Measurements from ENCODE around the gene IL12RB2.
"Not testable (repeated sequence)": the region's sequence is repeated elsewhere in the genome, so short reads cannot be mapped to it uniquely, and the experiment has no call there.

Gene IL12RB2

DNA sequence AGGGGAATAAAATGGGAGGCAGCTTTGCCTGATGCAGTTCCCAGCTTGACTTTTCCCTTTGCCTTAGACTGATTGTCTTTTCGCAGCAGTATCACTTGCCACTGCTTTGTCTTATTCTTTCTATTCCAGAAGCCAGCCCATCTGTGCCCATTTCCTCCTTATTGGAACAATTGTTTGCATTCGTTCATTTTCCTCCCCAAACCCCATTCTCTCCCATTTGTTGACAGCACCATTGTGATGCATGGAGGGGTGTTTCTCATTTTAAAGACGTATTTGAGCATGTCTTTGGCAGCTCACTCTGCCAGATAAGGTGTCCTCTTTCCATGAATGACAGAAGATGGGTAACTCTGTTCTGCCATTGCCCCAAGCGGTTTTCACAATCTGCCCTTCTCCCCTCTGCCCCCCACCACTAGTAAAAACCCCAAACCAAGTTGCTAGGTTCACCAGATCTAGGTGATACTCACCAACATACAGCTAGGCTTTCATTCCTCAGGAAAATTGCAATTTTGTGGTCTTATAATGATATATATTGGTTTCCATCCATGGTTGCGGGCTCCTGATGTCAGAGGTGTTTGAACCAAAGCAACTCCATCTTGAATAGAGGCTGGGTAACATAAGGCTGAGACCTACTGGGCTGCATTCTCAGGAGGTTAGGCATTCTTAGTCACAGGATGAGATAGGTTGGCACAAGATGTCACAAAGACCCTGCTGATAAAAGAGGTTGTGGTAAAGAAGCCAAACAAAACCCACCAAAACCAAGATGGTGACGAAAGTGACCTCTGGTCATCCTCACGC lies 91.7 kb downstream of the IL12RB2 start:
- H3K4me1 Mint-ChIP-seq: no peaks in the 10 kb centered on the region
- H3K4me3 Mint-ChIP-seq: no peak overlapping the region
- DNase-seq (ENCODE audit: low spot score in 2 of 2) (no peak), ATAC-seq (replicated peaks; ENCODE audit: extremely low read depth, poor library complexity, severe bottlenecking) (no peak)
- H3K36me3 Mint-ChIP-seq (ENCODE audit: insufficient read depth): no peaks in the 10 kb centered on the region
- no peak overlapping the region for H3K27ac Mint-ChIP-seq (ENCODE audit: low read depth)
- H3K9me3 Mint-ChIP-seq: no peaks in the 10 kb centered on the region
- H3K27me3 Mint-ChIP-seq: no peaks in the 10 kb centered on the region

DNA sequence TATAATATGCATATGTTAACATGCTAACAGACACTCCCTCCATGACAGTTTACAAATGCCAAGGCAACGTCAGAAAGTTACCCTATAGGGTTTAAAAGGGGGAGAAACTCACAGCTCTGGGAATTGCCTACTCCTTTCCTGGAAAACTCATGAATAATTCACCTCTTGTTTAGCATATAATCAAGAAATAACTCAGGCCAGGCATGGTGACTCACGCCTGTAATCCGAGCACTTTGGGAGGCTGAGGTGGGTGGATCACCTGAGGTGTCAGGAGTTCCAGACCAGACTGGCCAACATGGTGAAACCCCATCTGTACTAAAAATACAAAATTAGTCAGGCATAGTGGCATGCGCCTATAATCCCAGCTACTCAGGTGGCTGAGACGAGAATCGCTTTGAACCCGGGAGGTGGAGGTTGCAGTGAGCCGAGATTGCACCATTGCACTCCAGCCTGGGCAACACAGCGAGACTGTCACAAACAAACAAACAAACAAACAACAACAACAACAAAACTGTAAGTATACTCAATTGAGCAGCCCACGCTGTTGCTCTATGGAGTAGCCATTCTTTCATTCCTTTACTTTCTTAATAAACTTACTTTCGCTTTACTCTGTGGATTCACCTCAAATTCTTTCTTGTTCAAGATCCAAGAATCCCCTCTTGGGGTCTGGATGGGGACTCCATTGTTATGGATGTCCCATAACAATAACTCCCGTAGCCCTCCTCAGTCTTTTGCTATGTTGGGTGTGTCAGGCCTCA lies 92.5 kb downstream of the IL12RB2 start:
- H3K27ac Mint-ChIP-seq (ENCODE audit: low read depth); H3K4me3 Mint-ChIP-seq; H3K4me1 Mint-ChIP-seq; H3K27me3 Mint-ChIP-seq; H3K9me3 Mint-ChIP-seq; DNase-seq (ENCODE audit: low spot score in 2 of 2); ATAC-seq (replicated peaks; ENCODE audit: extremely low read depth, poor library complexity, severe bottlenecking); H3K36me3 Mint-ChIP-seq (ENCODE audit: insufficient read depth): not testable (repeated sequence)

DNA sequence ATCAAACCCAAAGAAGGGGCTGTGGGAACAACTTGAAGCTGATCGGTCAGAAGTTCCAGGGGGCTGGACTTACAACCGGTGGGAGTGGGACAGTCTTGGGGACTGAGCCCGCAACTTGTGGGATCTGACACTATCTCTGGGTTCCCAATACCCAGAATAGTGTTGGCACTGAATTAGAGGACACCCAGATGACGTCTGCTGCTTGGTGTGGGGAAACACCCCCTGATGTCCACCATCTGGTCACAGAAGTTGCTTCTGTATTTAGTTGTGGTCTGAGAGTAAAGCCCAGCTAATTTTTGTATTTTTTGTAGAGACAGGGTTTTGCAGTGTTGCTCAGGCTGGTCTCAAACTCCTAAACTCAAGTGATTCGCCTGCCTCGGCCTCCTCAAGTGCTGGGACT lies 93.8 kb downstream of the IL12RB2 start:
- no peak overlapping the region for H3K27ac Mint-ChIP-seq (ENCODE audit: low read depth)
- H3K4me3 Mint-ChIP-seq: no peak overlapping the region
- H3K9me3 Mint-ChIP-seq: no peaks in the 10 kb centered on the region
- no peaks in the 10 kb centered on the region for H3K36me3 Mint-ChIP-seq (ENCODE audit: insufficient read depth)
- ATAC-seq (replicated peaks; ENCODE audit: extremely low read depth, poor library complexity, severe bottlenecking) (no peak), DNase-seq (ENCODE audit: low spot score in 2 of 2) (no peak)
- H3K4me1 Mint-ChIP-seq: no peaks in the 10 kb centered on the region
- H3K27me3 Mint-ChIP-seq: no peaks in the 10 kb centered on the region

DNA sequence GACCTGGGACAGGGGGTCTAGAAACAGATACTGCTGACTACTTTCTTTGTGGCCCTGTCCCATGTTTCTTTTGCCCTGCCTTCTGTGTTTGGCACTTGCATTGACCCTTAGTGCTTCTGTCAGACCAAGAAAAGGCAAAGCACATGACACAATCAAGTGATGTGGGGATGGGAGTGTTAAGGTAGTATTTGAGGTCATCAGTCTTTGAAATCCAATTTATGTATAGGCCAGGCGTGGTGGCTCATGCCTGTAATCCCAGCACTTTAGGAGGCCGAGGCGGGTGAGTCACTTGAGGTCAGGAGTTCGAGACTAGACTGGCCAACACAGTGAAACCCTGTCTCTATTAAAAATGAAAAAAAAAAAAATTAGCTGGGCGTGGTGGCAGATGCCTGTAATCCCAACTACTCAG lies 96.5 kb downstream of the IL12RB2 start:
- DNase-seq (ENCODE audit: low spot score in 2 of 2) (no peak), ATAC-seq (replicated peaks; ENCODE audit: extremely low read depth, poor library complexity, severe bottlenecking) (no peak)
- Mint-ChIP-seq H3K27me3 (no peaks in the 10 kb centered on the region), H3K4me3 (no peak overlapping the region), H3K4me1 (no peaks in the 10 kb centered on the region), H3K9me3 (no peaks in the 10 kb centered on the region), H3K36me3 (ENCODE audit: insufficient read depth) (peaks cover 1% of the 10 kb centered on the region), H3K27ac (ENCODE audit: low read depth) (no peak overlapping the region)

DNA sequence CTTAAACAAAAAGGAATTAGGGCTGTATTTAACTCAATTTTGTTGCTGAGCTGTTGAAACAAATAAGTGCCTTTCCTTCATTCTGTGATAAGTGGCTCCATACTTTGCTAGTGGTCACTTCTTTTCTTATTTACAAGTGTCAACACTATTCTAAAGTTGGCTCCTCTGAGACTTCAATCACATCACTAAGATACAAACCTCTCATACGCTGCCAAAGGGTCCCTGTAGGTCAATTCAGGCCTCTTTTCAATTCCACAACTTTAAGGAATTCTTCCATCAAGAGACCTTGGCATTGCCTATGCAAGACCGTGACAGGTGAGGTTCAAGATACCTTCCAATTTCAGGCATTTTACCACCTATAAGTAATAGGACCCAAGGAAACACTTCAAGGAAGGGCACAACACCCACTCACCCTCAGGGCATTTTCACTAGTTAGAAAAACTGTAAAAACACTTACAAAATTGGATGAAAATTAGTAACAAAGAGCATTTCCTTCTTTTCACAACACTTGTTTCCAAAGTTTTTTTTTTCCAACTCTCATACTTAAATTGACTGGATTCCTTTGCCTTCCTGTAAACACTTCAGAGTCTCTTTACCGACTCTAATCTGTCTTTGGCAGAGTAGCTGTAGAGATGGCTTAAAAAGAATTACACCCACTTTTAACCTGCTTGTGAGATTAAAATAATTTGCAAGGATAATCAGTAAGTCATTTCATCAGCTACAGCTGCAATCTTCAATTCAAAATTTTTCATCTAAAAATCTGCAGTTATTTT lies 98.0 kb downstream of the IL12RB2 start:
- ATAC-seq (replicated peaks; ENCODE audit: extremely low read depth, poor library complexity, severe bottlenecking): no peak
- H3K27me3 Mint-ChIP-seq: no peaks in the 10 kb centered on the region
- no peaks in the 10 kb centered on the region for H3K9me3 Mint-ChIP-seq
- H3K36me3 Mint-ChIP-seq (ENCODE audit: insufficient read depth): peaks cover 9% of the 10 kb centered on the region
- H3K4me1 Mint-ChIP-seq: peaks cover 6% of the 10 kb centered on the region
- no peak for DNase-seq (ENCODE audit: low spot score in 2 of 2)
- H3K27ac Mint-ChIP-seq (ENCODE audit: low read depth): peak overlapping the region; percentile 13
- no peak overlapping the region for H3K4me3 Mint-ChIP-seq

GRCh38 chr1:67407498-67407897 lies 99.8 kb downstream of the IL12RB2 start:
- no peaks in the 10 kb centered on the region for H3K9me3 Mint-ChIP-seq
- peaks cover 21% of the 10 kb centered on the region for H3K36me3 Mint-ChIP-seq (ENCODE audit: insufficient read depth)
- H3K27me3 Mint-ChIP-seq: no peaks in the 10 kb centered on the region
- H3K4me3 Mint-ChIP-seq: no peak overlapping the region
- peaks cover 6% of the 10 kb centered on the region for H3K4me1 Mint-ChIP-seq
- DNase-seq (ENCODE audit: low spot score in 2 of 2) (no peak), ATAC-seq (replicated peaks; ENCODE audit: extremely low read depth, poor library complexity, severe bottlenecking) (no peak)
- H3K27ac Mint-ChIP-seq (ENCODE audit: low read depth): no peak overlapping the region

GRCh38 chr1:67408148-67408547 lies 100.5 kb downstream of the IL12RB2 start:
- Mint-ChIP-seq H3K4me3 (no peak overlapping the region), H3K27ac (ENCODE audit: low read depth) (peak overlapping the region; percentile 19), H3K36me3 (ENCODE audit: insufficient read depth) (peaks cover 25% of the 10 kb centered on the region), H3K9me3 (no peaks in the 10 kb centered on the region), H3K4me1 (peaks cover 6% of the 10 kb centered on the region), H3K27me3 (no peaks in the 10 kb centered on the region)
- no peak for DNase-seq (ENCODE audit: low spot score in 2 of 2)
- no peak for ATAC-seq (replicated peaks; ENCODE audit: extremely low read depth, poor library complexity, severe bottlenecking)

DNA sequence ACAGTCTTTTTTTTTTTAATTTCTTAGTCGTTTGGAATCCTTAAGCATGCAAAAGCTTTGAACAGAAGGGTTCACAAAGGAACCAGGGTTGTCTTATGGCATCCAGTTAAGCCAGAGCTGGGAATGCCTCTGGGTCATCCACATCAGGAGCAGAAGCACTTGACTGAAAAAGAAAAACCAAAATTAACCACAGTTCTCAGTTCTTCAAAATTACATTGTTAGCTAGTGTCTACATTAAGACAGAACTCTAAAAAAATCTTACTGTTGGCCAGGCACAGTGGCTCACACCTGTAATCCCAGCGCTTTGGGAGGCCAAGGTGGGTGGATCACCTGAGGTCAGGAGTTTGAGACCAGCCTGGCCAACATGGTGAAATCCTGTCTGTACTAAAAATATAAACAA lies 105.4 kb downstream of the IL12RB2 start:
- H3K4me1 Mint-ChIP-seq: peaks cover 24% of the 10 kb centered on the region
- not testable (repeated sequence) for DNase-seq (ENCODE audit: low spot score in 2 of 2); H3K4me3 Mint-ChIP-seq; ATAC-seq (replicated peaks; ENCODE audit: extremely low read depth, poor library complexity, severe bottlenecking); H3K27me3 Mint-ChIP-seq; H3K9me3 Mint-ChIP-seq; H3K27ac Mint-ChIP-seq (ENCODE audit: low read depth)
- peaks cover 70% of the 10 kb centered on the region for H3K36me3 Mint-ChIP-seq (ENCODE audit: insufficient read depth)

- Mint-ChIP-seq H3K36me3 (ENCODE audit: insufficient read depth) (peaks cover 80% of the 10 kb centered on the region), H3K27ac (ENCODE audit: low read depth) (no peak overlapping the region), H3K27me3 (no peaks in the 10 kb centered on the region), H3K4me1 (peaks cover 33% of the 10 kb centered on the region), H3K4me3 (no peak overlapping the region), H3K9me3 (no peaks in the 10 kb centered on the region)
- no peak for ATAC-seq (replicated peaks; ENCODE audit: extremely low read depth, poor library complexity, severe bottlenecking)
- no peak for DNase-seq (ENCODE audit: low spot score in 2 of 2)
Observed at GRCh38 chr1:67414574-67414973, 106.9 kb downstream of the IL12RB2 start.

DNA sequence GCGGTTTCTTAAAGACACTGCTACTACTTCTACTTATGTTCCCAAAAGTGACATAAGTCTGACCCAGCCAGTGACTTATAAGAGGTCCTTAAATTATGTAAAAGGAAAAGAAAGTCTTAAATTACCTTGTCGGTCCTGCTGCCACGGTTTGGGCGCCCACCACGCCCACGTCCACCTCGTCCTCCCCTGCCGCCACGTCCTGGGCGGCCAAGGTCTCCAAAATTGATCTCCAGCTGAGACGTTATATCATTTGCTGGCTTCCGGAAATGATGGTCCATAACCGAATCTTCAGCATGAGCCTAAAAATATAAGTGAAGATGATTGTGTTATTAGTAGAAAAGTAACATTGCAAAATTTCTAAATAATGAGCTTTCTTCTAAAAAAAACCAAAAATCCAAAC lies 107.4 kb downstream of the IL12RB2 start:
- peaks cover 81% of the 10 kb centered on the region for H3K36me3 Mint-ChIP-seq (ENCODE audit: insufficient read depth)
- no peaks in the 10 kb centered on the region for H3K9me3 Mint-ChIP-seq
- H3K4me3 Mint-ChIP-seq: no peak overlapping the region
- H3K4me1 Mint-ChIP-seq: peaks cover 36% of the 10 kb centered on the region
- H3K27me3 Mint-ChIP-seq: no peaks in the 10 kb centered on the region
- DNase-seq (ENCODE audit: low spot score in 2 of 2) (no peak), ATAC-seq (replicated peaks; ENCODE audit: extremely low read depth, poor library complexity, severe bottlenecking) (no peak)
- H3K27ac Mint-ChIP-seq (ENCODE audit: low read depth): no peak overlapping the region

DNA sequence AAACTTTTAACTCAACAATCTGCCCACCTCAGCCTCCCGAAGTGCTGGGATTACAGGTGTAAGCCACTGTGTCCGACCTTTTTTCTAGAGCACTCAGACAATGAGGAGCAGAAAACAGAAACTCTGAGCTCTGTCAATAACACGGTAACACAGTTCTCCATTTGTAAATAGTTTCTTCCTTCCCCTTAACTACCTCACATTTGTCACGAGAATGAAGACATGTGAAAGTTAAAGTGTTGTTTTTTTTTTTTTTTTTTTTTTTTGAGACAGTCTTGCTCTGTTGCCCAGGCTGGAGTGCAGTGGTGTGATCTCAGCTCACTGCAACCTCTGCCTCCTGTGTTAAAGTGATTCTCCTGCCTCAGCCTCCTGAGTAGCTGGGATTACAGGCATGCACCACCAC lies 110.1 kb downstream of the IL12RB2 start:
- peaks cover 38% of the 10 kb centered on the region for H3K4me1 Mint-ChIP-seq
- H3K36me3 Mint-ChIP-seq (ENCODE audit: insufficient read depth): peaks cover 92% of the 10 kb centered on the region
- H3K4me3 Mint-ChIP-seq; DNase-seq (ENCODE audit: low spot score in 2 of 2); H3K27me3 Mint-ChIP-seq; H3K9me3 Mint-ChIP-seq; ATAC-seq (replicated peaks; ENCODE audit: extremely low read depth, poor library complexity, severe bottlenecking): not testable (repeated sequence)
- H3K27ac Mint-ChIP-seq (ENCODE audit: low read depth): peak overlapping the region; percentile 67

GRCh38 chr1:67418839-67419586 lies 111.3 kb downstream of the IL12RB2 start:
- DNase-seq (ENCODE audit: low spot score in 2 of 2) (no peak), ATAC-seq (replicated peaks; ENCODE audit: extremely low read depth, poor library complexity, severe bottlenecking) (no peak)
- Mint-ChIP-seq H3K9me3 (no peaks in the 10 kb centered on the region), H3K36me3 (ENCODE audit: insufficient read depth) (peaks cover 92% of the 10 kb centered on the region), H3K27ac (ENCODE audit: low read depth) (peak overlapping the region; percentile 90), H3K4me1 (peaks cover 36% of the 10 kb centered on the region), H3K27me3 (no peaks in the 10 kb centered on the region), H3K4me3 (no peak overlapping the region)

Data from central memory CD8-positive, alpha-beta T cell (primary cell).